IMR-90 (cell line): Measurements from ENCODE around the gene TRIM47. TPM values are rescaled to one million over a fixed set of nuclear protein-coding genes. Genes with fewer than 3 reads are reported as not detected.
"Not testable (repeated sequence)": the region's sequence is repeated elsewhere in the genome, so short reads cannot be mapped to it uniquely, and the experiment has no call there.

Experiments
- ATAC-seq: fragments of 200-7000 bp; cut with Tn5 transposase; 2 replicates; pipeline ENCODE4 v1.9.1; 2020; ENCODE audit warnings: low read depth, mild to moderate bottlenecking, moderate library complexity
- BruUV-seq: library from RNA; stranded (reverse); fragments of 400-500 nt; replicated peaks from 2 replicates; lab custom pipeline; 2021; lab: Mats Ljungman, UMichigan
- CTCF ChIA-PET: fragments of 300-600 bp; formaldehyde crosslinking; extraction: SDS; loops from one replicate; lab custom pipeline; 2021; ENCODE audit warnings: antibody characterized with exemption; lab: Yijun Ruan, JAX
- POLR2A ChIA-PET: fragments of 300-600 bp; sonication (Branson Sonifier 250); formaldehyde crosslinking; loops from one replicate; lab custom pipeline; 2022; ENCODE audit warnings: antibody characterized with exemption; ENCODE audit not compliant: unreplicated experiment; lab: Charles Lee
- DNase-seq: peaks from one replicate; pipeline ENCODE4 v3.0.0; 2013
- H2AFZ ChIP-seq: replicated peaks from 2 replicates; pipeline ENCODE3; 2013; ENCODE audit warnings: low read length, mild to moderate bottlenecking; ENCODE audit not compliant: poor library complexity
- H2AK5ac ChIP-seq: 2 replicates; pipeline ENCODE4 v1.6.1; 2013; ENCODE audit warnings: low read depth, low read length, inconsistent platforms
- H2AK9ac ChIP-seq: replicated peaks from 2 replicates; pipeline ENCODE3; 2013; ENCODE audit warnings: mild to moderate bottlenecking, low read depth, low read length, moderate library complexity; ENCODE audit not compliant: poor library complexity
- H2BK120ac ChIP-seq: 2 replicates; pipeline ENCODE4 v1.6.1; 2013; ENCODE audit warnings: low read depth, low read length, inconsistent platforms
- H2BK15ac ChIP-seq: 3 replicates; pipeline ENCODE4 v1.6.1; 2013; ENCODE audit warnings: low read depth, low read length, inconsistent platforms
- H2BK20ac ChIP-seq: 2 replicates; pipeline ENCODE4 v1.6.1; 2013; ENCODE audit warnings: low read depth, mild to moderate bottlenecking, inconsistent platforms, low read length, moderate library complexity
- H2BK5ac ChIP-seq: 2 replicates; pipeline ENCODE4 v1.6.1; 2013; ENCODE audit warnings: mild to moderate bottlenecking, low read depth, low read length, inconsistent platforms; ENCODE audit not compliant: poor library complexity, severe bottlenecking
- H3K14ac ChIP-seq: replicated peaks from 2 replicates; pipeline ENCODE4 v1.6.1; 2013; ENCODE audit warnings: low read depth, low read length, inconsistent platforms
- H3K18ac ChIP-seq: 2 replicates; pipeline ENCODE4 v1.6.1; 2013; ENCODE audit warnings: low read depth, low read length, control low read depth
- H3K23ac ChIP-seq: 2 replicates; pipeline ENCODE4 v1.6.1; 2013; ENCODE audit warnings: low read depth, low read length, inconsistent platforms
- H3K27ac ChIP-seq: 2 replicates; pipeline ENCODE4 v1.5.1; 2013; ENCODE audit warnings: mild to moderate bottlenecking, control low read depth, low read length; ENCODE audit not compliant: insufficient read depth
- H3K27me3 ChIP-seq: 2 replicates; pipeline ENCODE4 v1.6.1; 2013; ENCODE audit warnings: low read length; ENCODE audit not compliant: control insufficient read depth, insufficient read depth
- H3K36me3 ChIP-seq: 2 replicates; pipeline ENCODE4 v1.6.1; 2013; ENCODE audit warnings: low read length, mixed read lengths; ENCODE audit not compliant: control insufficient read depth, insufficient read depth
- H3K4ac ChIP-seq: 2 replicates; pipeline ENCODE4 v1.6.1; 2013; ENCODE audit warnings: low read depth, low read length, inconsistent platforms
- H3K4me1 ChIP-seq: 2 replicates; pipeline ENCODE4 v1.6.1; 2013; ENCODE audit warnings: low read length, mixed read lengths; ENCODE audit not compliant: control insufficient read depth, insufficient read depth
- H3K4me2 ChIP-seq: 2 replicates; pipeline ENCODE4 v1.6.1; 2013; ENCODE audit warnings: low read depth, mild to moderate bottlenecking, control low read depth, low read length, moderate library complexity
- H3K4me3 ChIP-seq: 2 replicates; pipeline ENCODE4 v1.5.1; 2013; ENCODE audit warnings: low read depth, mild to moderate bottlenecking, control low read depth, low read length, moderate library complexity; ENCODE audit not compliant: insufficient read depth
- H3K56ac ChIP-seq: 2 replicates; pipeline ENCODE4 v1.6.1; 2013; ENCODE audit warnings: low read length, inconsistent platforms; ENCODE audit not compliant: insufficient read depth; ENCODE audit errors: extremely low read depth
- H3K79me1 ChIP-seq, 2 experiments: 2 replicates each; pipeline ENCODE4 v1.6.1; 2013; ENCODE audit warnings: low read length in 2 of 2, inconsistent platforms in 1 of 2, low read depth in 1 of 2
- H3K9ac ChIP-seq: 2 replicates; pipeline ENCODE4 v1.6.1; 2013; ENCODE audit warnings: low read depth, low read length, control low read depth
- H3K9me1 ChIP-seq: 2 replicates; pipeline ENCODE4 v1.6.1; 2013; ENCODE audit warnings: low read length, inconsistent platforms; ENCODE audit not compliant: insufficient read depth
- H3K9me3 ChIP-seq: 2 replicates; pipeline ENCODE4 v1.6.1; 2013; ENCODE audit warnings: low read length; ENCODE audit not compliant: control insufficient read depth, insufficient read depth
- H4K20me1 ChIP-seq: 2 replicates; pipeline ENCODE4 v1.6.1; 2013; ENCODE audit warnings: low read length, inconsistent platforms; ENCODE audit not compliant: insufficient read depth
- H4K5ac ChIP-seq: 2 replicates; pipeline ENCODE4 v1.6.1; 2013; ENCODE audit warnings: mild to moderate bottlenecking, low read depth, low read length, control low read depth
- H4K8ac ChIP-seq, 2 experiments: 2 replicates each; pipeline ENCODE4 v1.6.1; 2013; ENCODE audit warnings: low read depth in 2 of 2, low read length in 2 of 2, control low read depth in 1 of 2, inconsistent platforms in 1 of 2
- H4K91ac ChIP-seq: 2 replicates; pipeline ENCODE4 v1.6.1; 2013; ENCODE audit warnings: low read depth, low read length, inconsistent platforms; ENCODE audit not compliant: insufficient read depth
- WGBS, 2 experiments: methylation state at CpG; one replicate each; pipeline versions ENCODE4 v1.1.5 to v1.1.7; 2013; ENCODE audit warnings: missing lambda C conversion rate in 2 of 2; ENCODE audit not compliant: insufficient read length in 1 of 2; ENCODE audit errors: extremely low coverage in 2 of 2; 5-methylcytosine and 5-hydroxymethylcytosine counted together
- dilution Hi-C: fragments of 300-500 bp; cut with HindIII; formaldehyde crosslinking; loops from one replicate; pipeline ENCODE4 v1.14.3; 2018; ENCODE audit warnings: low sequenced_read_pairs; ENCODE audit not compliant: unreplicated experiment
- in situ Hi-C: fragments of 300-500 bp; cut with MboI; formaldehyde crosslinking; loops from 3 replicates; pipeline ENCODE4 v1.14.3; 2019; ENCODE audit warnings: low sequenced_read_pairs, inconsistent platforms, mixed read lengths
- intact Hi-C: fragments of 100-400 bp; cut with micrococcal nuclease; formaldehyde crosslinking; loops from 2 replicates; pipeline ENCODE4 v1.10.0; 2022
- polyA plus RNA-seq, 3 experiments: library from polyadenylated mRNA; depleted of rRNA; stranded (reverse); fragments of >200 nt; gene quantifications; 2 replicates each; pipeline ENCODE4 v1.2.3, GENCODE V29; 2012; ENCODE audit warnings: low replicate concordance in 1 of 3
- total RNA-seq: library from RNA; depleted of rRNA; stranded (reverse); fragments of >200 nt; gene quantifications from 2 replicates; pipeline ENCODE4 v1.2.3, GENCODE V29; 2012

TRIM47 gene
- total and polyA plus RNA-seq, 2 of the 4 experiments (the other 2 are of a cell fraction): 1.4 to 7.5 TPM

DNA sequence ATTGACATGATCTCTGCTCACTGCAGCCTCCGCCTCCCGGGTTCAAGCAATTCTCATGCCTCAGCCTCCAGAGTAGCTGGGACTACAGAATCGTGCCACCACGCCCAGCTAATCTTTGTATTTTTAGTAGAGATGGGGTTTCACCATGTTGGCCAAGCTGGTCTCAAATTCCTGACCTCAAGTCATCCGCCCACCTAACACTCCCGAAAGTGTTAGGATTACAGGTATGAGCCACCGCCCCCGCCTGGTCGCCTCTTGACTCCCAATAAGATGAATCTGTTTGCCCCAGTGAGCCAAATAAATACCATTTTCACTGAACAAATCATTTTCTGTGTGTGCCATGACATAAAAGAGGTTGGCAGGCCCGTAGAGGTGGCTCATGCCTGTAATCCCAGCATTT lies 19.0 kb downstream of the TRIM47 start:
- H3K9me3 ChIP-seq, H3K79me1 ChIP-seq, H4K5ac ChIP-seq, BruUV-seq, H4K20me1 ChIP-seq, POLR2A ChIA-PET, H2AFZ ChIP-seq, H3K4me1 ChIP-seq, H3K56ac ChIP-seq, intact Hi-C loops, H3K9me1 ChIP-seq, H2BK20ac ChIP-seq, H3K14ac ChIP-seq, H3K18ac ChIP-seq, H3K27ac ChIP-seq, ATAC-seq, H3K4me2 ChIP-seq, H2BK120ac ChIP-seq, H3K4me3 ChIP-seq, H2BK15ac ChIP-seq, H3K4ac ChIP-seq, dilution Hi-C loops, H2AK5ac ChIP-seq, H4K8ac ChIP-seq, DNase-seq, H2BK5ac ChIP-seq, in situ Hi-C loops, H4K91ac ChIP-seq, H3K36me3 ChIP-seq, H3K27me3 ChIP-seq, H3K23ac ChIP-seq, H3K9ac ChIP-seq: not testable (repeated sequence)
- H2AK9ac ChIP-seq: peak overlapping the region; percentile 61
- WGBS, 2 experiments: no CpG with 5 or more reads among the region's 10 CpGs
- CTCF ChIA-PET: interaction anchor here (1.6 kb wide), 1 partner anchor 18 kb away, joined by 3 read pairs; no protein-coding TSS in a partner anchor
